ENCODE data around the gene GAL3ST3.

The GAL3ST3 gene

DNA sequence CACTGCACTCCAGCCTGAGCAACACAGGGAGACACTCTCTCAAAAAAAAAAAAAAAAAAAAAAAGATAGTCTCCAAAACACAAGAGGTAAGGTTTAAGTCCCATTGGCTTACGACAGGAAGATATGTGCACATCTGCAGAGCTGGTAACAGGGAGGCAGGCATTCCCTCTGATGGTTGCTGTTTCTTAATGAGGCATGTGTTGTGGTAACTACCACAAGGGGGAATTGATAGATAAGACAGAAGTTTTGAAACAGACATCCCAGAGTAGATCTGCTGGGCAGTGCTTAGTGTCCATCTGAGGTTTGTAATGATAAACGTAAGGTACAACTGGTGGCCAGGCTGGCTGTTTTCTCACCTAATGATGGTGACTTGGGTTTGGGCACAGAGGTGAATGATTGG lies 51.7 kb downstream of the GAL3ST3 start:
- in situ Hi-C loops (cut with HindIII; ENCODE audit: low sequenced_read_pairs): no loop called here

- in situ Hi-C loops (cut with HindIII; ENCODE audit: low sequenced_read_pairs): no loop called here
Measured at GRCh38 chr11:65992056-65992455, 56.9 kb downstream of the GAL3ST3 start.
